ENCODE data around the gene SRBD1. TPM values are rescaled to one million over a fixed set of nuclear protein-coding genes. Genes with fewer than 3 reads are reported as not detected.

The SRBD1 gene
- total RNA-seq, 1 experiment from 2014 or later = 20.6 TPM

DNA sequence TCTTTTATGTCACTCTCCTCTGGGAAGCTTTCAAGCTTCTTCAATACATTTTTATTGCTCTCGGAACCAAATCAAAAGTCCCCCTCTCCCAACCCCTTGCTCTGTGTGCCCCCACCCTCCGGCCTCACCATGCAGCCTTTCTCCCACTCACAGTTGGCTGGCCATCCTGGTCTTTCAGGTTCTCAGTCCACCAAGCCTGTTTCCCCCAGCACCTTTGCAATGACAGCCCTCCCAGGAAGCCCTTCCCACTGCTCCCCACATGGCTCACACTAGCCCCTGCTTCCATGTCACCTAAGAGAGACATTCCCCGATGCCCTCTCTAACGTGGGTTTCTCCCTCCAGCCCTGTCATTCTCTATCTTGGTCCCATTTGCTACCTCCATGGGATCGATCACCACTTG, 266.6 kb downstream of the SRBD1 start:
- BruUV-seq (replicated peaks) = no TSS peak
- Histone ChIP-seq H3K4me2 (ENCODE audit: low read length) (no peak overlapping the region), H3K9me2 (ENCODE audit: insufficient read depth) (no peaks in the 10 kb centered on the region), H3K79me2 (ENCODE audit: insufficient read depth, low read length) (no peaks in the 10 kb centered on the region), H3K9me3 (ENCODE audit: control insufficient read depth in 1 of 2, insufficient read depth in 1 of 2, low read depth in 1 of 2, low read length in 2 of 2) (no peaks in the 10 kb centered on the region), H3K4me3 (replicated peaks in 1 of 2; ENCODE audit: low read depth in 1 of 2, low read length in 2 of 2) (no peak overlapping the region), H3K27ac (ENCODE audit: low read depth, low read length) (no peak overlapping the region), H3K36me3 (ENCODE audit: control insufficient read depth in 1 of 2, insufficient read depth in 2 of 2, low read length in 2 of 2) (no peaks in the 10 kb centered on the region), H3K4me1 (ENCODE audit: control insufficient read depth in 1 of 2, insufficient read depth in 2 of 2, low read length in 2 of 2) (no peaks in the 10 kb centered on the region), H3K9ac (ENCODE audit: low read length) (no peak overlapping the region), H2AFZ (ENCODE audit: low read depth, low read length, poor library complexity, severe bottlenecking) (no peak overlapping the region), H3K27me3 (ENCODE audit: insufficient read depth, low read length) (no peaks in the 10 kb centered on the region), H4K20me1 (ENCODE audit: insufficient read depth) (no peaks in the 10 kb centered on the region)
- POLR2A ChIA-PET = no interaction called here
- TF ChIP-seq ZNF274 (IDR thresholded peaks at IDR 0.05; ENCODE audit: low read depth, low read length) (no peak), ELF1 (IDR thresholded peaks at IDR 0.05; ENCODE audit: borderline replicate concordance, low read depth) (no peak), CBX3 (IDR thresholded peaks at IDR 0.05; ENCODE audit: low read depth) (no peak), SP1 (IDR thresholded peaks at IDR 0.05; ENCODE audit: low read depth) (no peak), SRF (IDR thresholded peaks at IDR 0.05; ENCODE audit: low read depth) (no peak), EGR1 (IDR thresholded peaks at IDR 0.05; ENCODE audit: low read depth) (no peak), POLR2AphosphoS5 (IDR thresholded peaks at IDR 0.05; ENCODE audit: low read depth, low read length) (no peak), ZFX (IDR thresholded peaks at IDR 0.05) (no peak), FOSL1 (IDR thresholded peaks at IDR 0.05; ENCODE audit: low read depth) (no peak), EZH2phosphoT487 (IDR thresholded peaks at IDR 0.05; ENCODE audit: borderline replicate concordance) (no peak), SIN3A (IDR thresholded peaks at IDR 0.05; ENCODE audit: low read depth) (no peak)
- TF ChIP-seq, protein P1, sequence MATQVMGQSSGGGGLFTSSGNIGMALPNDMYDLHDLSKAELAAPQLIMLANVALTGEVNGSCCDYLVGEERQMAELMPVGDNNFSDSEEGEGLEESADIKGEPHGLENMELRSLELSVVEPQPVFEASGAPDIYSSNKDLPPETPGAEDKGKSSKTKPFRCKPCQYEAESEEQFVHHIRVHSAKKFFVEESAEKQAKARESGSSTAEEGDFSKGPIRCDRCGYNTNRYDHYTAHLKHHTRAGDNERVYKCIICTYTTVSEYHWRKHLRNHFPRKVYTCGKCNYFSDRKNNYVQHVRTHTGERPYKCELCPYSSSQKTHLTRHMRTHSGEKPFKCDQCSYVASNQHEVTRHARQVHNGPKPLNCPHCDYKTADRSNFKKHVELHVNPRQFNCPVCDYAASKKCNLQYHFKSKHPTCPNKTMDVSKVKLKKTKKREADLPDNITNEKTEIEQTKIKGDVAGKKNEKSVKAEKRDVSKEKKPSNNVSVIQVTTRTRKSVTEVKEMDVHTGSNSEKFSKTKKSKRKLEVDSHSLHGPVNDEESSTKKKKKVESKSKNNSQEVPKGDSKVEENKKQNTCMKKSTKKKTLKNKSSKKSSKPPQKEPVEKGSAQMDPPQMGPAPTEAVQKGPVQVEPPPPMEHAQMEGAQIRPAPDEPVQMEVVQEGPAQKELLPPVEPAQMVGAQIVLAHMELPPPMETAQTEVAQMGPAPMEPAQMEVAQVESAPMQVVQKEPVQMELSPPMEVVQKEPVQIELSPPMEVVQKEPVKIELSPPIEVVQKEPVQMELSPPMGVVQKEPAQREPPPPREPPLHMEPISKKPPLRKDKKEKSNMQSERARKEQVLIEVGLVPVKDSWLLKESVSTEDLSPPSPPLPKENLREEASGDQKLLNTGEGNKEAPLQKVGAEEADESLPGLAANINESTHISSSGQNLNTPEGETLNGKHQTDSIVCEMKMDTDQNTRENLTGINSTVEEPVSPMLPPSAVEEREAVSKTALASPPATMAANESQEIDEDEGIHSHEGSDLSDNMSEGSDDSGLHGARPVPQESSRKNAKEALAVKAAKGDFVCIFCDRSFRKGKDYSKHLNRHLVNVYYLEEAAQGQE (IDR thresholded peaks at IDR 0.05; ENCODE audit: low read depth) = no peak
- TF ChIP-seq, protein P2, sequence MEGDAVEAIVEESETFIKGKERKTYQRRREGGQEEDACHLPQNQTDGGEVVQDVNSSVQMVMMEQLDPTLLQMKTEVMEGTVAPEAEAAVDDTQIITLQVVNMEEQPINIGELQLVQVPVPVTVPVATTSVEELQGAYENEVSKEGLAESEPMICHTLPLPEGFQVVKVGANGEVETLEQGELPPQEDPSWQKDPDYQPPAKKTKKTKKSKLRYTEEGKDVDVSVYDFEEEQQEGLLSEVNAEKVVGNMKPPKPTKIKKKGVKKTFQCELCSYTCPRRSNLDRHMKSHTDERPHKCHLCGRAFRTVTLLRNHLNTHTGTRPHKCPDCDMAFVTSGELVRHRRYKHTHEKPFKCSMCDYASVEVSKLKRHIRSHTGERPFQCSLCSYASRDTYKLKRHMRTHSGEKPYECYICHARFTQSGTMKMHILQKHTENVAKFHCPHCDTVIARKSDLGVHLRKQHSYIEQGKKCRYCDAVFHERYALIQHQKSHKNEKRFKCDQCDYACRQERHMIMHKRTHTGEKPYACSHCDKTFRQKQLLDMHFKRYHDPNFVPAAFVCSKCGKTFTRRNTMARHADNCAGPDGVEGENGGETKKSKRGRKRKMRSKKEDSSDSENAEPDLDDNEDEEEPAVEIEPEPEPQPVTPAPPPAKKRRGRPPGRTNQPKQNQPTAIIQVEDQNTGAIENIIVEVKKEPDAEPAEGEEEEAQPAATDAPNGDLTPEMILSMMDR (IDR thresholded peaks at IDR 0.05 in 2 of 3, conservative IDR thresholded peaks at IDR 0.05 in 1 of 3; ENCODE audit: borderline replicate concordance in 1 of 3, insufficient read depth in 1 of 3, low read depth in 2 of 3, low read length in 2 of 3) = no peak
- intact Hi-C loops (cut with micrococcal nuclease) = no loop called here
- RAD21 ChIA-PET (ENCODE audit: low non-redundant PET in 1 of 2, low total read pairs in 2 of 2, uncharacterized antibody in 2 of 2, unreplicated experiment in 2 of 2) = no interaction called here
- ATAC-seq (no peak), DNase-seq (ENCODE audit: low read depth, low spot score) (no peak)
- CTCF ChIA-PET = no interaction called here

All from HCT116 (cell line).